Measurements from ENCODE around the gene PMAIP1.

- TF ChIP-seq CTCF (IDR thresholded peaks at IDR 0.05) = no peak
- no peak for TF ChIP-seq POLR2A (IDR thresholded peaks at IDR 0.05)
Observed at GRCh38 chr18:59945544-59945943, 45.7 kb downstream of the PMAIP1 start.
